Muscle layer of colon (tissue), 2 donors: ENCODE measurements around the gene NDUFS2.
A peak's percentile ranks its signal among the peaks of the same experiment; 100 is the strongest.

Experiments used
- H3K27ac ChIP-seq: one replicate; pipeline ENCODE4 v1.7.0; 2013; ENCODE audit warnings: low read depth, mild to moderate bottlenecking, low read length, moderate library complexity
- H3K27me3 ChIP-seq, 2 donors: one replicate each; pipeline ENCODE4 v1.7.0; 2013; ENCODE audit warnings: low read length in 2 of 2, mild to moderate bottlenecking in 2 of 2; ENCODE audit not compliant: insufficient read depth in 2 of 2, control insufficient read depth in 1 of 2
- H3K36me3 ChIP-seq: one replicate; pipeline ENCODE4 v1.7.0; 2013; ENCODE audit warnings: mild to moderate bottlenecking, low read length; ENCODE audit not compliant: insufficient read depth
- H3K4me1 ChIP-seq: one replicate; pipeline ENCODE4 v1.7.0; 2013; ENCODE audit warnings: mild to moderate bottlenecking, low read length; ENCODE audit not compliant: insufficient read depth
- H3K4me3 ChIP-seq, 2 donors: one replicate each; pipeline ENCODE4 v1.7.0; 2013; ENCODE audit warnings: low read length in 2 of 2, low read depth in 1 of 2, mild to moderate bottlenecking in 1 of 2, moderate library complexity in 1 of 2
- H3K9ac ChIP-seq: one replicate; pipeline ENCODE4 v1.7.0; 2013; ENCODE audit warnings: low read length
- H3K9me3 ChIP-seq: one replicate; pipeline ENCODE4 v1.7.0; 2013; ENCODE audit warnings: mild to moderate bottlenecking, low read length
- donor health status: abdominal sarcoma.
- donor health status: Adenocarcinoma of cecum.

NDUFS2 gene

DNA sequence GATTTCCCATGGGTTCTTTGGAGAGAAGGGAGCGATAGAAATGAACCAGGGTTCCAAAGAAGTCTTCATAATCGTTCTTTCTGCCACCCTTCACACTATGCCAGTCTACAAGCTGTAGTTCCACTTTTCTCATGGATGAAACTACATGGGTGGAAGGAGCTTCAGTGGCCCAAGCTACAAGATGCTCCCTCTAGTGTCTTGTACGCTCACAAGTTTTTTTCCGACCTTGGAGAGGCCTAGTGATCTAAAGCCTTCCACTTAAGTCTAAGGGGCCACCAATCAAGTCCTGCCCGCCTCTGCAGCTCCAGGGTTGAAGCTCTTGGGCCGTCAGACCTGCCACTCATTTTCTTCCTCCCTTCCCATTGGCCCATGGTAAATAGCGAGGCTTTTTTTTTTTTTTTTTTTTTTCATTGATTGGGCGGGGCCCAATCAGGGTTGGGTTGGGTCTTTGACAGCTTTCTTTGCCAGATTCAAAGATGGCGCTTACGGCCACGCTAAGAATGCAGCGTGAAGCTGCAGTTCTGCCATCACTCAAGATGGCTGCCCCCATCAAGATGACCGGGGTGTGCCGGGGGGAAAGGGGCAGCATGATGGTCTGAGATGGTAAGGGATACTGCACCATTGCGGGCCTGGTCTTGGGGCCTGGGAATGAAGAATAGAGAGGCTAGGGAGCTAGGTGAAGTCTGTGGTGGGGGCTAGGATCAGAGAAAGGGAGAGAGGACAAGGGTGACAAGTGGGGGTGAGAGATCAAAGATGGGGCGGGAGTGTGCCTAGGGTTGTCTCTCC, 23.6 kb downstream of the NDUFS2 start, which contains the start of gene TOMM40L:
TSS of gene TOMM40L (plus strand) at position 527 of the 786 bp plus-strand sequence. CDS start 430 bp downstream, outside the sequence.
- H3K4me1 ChIP-seq = peaks cover 23% of the 10 kb centered on the region
- H3K9ac ChIP-seq = peak within 1 kb of the TSS; percentile 75
- H3K27me3 ChIP-seq = no peaks in the 10 kb centered on the region
- no peaks in the 10 kb centered on the region for H3K9me3 ChIP-seq
- H3K36me3 ChIP-seq = peaks cover 21% of the 10 kb centered on the region
- peak within 1 kb of the TSS; percentile 91 to 95 for H3K4me3 ChIP-seq
- peak within 1 kb of the TSS; percentile 84 for H3K27ac ChIP-seq

DNA sequence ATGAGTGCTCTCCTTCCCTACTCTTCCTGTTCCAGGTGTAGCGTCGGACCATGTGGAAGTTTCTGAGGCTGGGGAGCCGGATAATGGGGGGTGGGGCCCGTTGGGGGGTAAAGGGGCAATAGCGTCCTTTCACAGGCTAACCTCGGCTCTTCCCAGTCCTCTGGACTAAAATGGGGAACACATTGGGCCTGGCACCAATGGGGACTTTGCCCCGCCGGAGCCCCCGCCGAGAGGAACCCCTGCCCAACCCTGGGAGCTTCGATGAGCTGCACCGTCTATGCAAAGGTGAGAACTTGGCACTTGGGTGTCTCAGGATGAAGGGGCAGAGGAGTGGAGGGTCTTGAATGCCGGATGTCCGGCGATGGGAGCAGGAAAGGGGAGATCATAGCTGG, 24.1 kb downstream of the NDUFS2 start:
- Histone ChIP-seq H3K36me3 (peaks cover 21% of the 10 kb centered on the region), H3K27ac (peak overlapping the region; percentile 84), H3K9ac (peak overlapping the region; percentile 75), H3K4me1 (peaks cover 23% of the 10 kb centered on the region), H3K4me3 (peak overlapping the region; percentile 91 to 95), H3K27me3 (no peaks in the 10 kb centered on the region), H3K9me3 (no peaks in the 10 kb centered on the region)

DNA sequence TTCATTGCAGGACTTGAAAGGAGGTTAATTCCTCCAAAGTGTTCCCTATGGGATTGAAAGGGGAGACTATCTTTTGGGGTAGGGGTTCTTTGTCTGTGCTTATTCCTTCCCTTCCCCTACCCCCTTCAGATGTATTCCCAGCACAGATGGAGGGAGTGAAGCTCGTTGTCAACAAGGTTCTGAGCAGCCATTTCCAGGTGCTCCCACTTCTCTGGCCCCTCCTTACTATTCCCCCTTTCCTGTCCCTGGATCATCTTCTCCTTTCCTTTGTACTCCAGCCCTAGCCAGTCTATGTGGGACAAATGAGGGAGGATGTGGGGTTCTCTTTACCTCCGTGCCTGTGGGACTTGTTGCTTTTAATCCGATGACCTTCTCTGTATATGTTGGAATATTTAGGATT, 24.6 kb downstream of the NDUFS2 start:
- peaks cover 21% of the 10 kb centered on the region for H3K36me3 ChIP-seq
- H3K4me1 ChIP-seq = peaks cover 23% of the 10 kb centered on the region
- H3K9ac ChIP-seq = peak overlapping the region; percentile 75
- peak overlapping the region; percentile 91 to 95 for H3K4me3 ChIP-seq
- no peaks in the 10 kb centered on the region for H3K9me3 ChIP-seq
- H3K27me3 ChIP-seq = no peaks in the 10 kb centered on the region
- H3K27ac ChIP-seq = peak overlapping the region; percentile 84

DNA sequence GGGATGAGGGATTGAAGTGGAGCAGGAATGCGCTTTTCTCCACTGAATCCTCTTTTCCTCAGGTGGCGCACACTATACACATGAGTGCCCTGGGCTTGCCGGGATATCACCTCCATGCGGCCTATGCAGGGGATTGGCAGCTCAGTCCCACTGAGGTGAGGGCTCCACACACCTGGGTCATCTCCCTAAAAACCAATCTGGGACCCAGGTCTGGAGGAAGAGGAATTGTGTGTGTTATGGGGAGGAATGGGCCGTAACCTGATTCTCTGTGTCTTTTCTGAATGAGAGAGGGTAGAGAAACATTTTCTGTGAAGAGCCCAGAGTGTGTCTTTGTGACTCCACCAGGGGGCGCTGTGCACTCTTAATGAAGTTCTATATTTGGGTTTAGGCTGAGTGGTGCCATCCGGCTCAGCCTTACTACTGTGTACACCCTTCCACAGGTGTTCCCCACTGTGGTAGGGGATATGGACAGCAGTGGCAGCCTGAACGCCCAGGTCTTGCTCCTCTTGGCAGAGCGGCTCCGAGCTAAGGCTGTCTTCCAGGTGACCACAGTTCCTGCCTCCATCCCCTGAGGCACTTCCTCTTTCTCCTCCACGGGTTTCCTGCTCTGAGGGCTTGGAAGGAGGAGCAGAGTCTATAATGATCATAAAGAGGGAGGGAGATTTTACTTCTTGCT, 25.2 kb downstream of the NDUFS2 start:
- H3K9me3 ChIP-seq = no peaks in the 10 kb centered on the region
- H3K36me3 ChIP-seq = peaks cover 21% of the 10 kb centered on the region
- H3K27ac ChIP-seq = peak overlapping the region; percentile 84
- H3K9ac ChIP-seq = peak overlapping the region; percentile 26
- no peaks in the 10 kb centered on the region for H3K27me3 ChIP-seq
- H3K4me3 ChIP-seq = peak overlapping the region in 1 of 2 donors; percentile 91
- H3K4me1 ChIP-seq = peaks cover 23% of the 10 kb centered on the region

DNA sequence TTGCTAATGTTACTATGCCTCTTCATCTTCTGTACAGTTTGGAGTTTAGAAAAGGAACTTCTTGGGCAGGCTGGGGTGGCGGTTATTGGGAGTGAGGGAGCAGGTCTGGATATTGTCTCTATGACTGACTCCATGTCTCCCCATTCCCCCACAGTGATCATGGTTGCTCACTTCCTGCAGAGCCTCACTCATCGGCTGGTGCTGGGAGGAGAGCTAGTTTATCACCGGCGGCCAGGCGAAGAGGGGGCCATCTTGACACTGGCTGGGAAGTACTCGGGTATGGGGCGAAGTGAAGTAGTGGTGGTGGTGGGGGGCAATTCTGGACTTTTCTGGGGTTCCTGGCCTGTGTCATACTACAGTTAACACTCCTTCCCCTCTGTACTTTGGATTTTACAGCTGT, 25.9 kb downstream of the NDUFS2 start:
- Histone ChIP-seq H3K4me3 (peak overlapping the region in 1 of 2 donors; percentile 91), H3K4me1 (peaks cover 23% of the 10 kb centered on the region), H3K9me3 (no peaks in the 10 kb centered on the region), H3K9ac (no peak overlapping the region), H3K36me3 (peaks cover 21% of the 10 kb centered on the region), H3K27ac (no peak overlapping the region), H3K27me3 (no peaks in the 10 kb centered on the region)

DNA sequence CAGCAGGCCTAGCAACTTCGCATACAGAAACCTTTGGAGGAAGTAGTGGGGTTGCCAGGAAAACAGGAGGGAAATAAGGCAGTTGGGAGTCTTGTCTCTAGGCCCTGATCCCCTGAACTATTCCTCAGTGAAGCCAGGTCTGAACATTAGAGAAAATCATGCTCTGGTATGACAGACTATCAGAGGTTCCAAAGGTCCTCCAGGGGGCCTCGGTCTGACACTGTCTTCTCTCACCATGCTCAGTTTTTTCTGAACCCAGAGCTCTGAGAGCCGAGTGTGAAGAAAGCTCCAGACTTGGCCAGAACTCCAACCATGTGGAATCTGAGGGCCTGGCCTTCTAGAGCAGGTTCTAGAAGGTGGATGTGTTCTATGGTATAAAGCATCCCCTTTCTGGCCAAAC, 27.7 kb downstream of the NDUFS2 start:
- no peak overlapping the region for H3K4me3 ChIP-seq
- no peaks in the 10 kb centered on the region for H3K9me3 ChIP-seq
- H3K36me3 ChIP-seq = peaks cover 21% of the 10 kb centered on the region
- no peaks in the 10 kb centered on the region for H3K27me3 ChIP-seq
- peaks cover 23% of the 10 kb centered on the region for H3K4me1 ChIP-seq
- H3K27ac ChIP-seq = no peak overlapping the region
- H3K9ac ChIP-seq = no peak overlapping the region

DNA sequence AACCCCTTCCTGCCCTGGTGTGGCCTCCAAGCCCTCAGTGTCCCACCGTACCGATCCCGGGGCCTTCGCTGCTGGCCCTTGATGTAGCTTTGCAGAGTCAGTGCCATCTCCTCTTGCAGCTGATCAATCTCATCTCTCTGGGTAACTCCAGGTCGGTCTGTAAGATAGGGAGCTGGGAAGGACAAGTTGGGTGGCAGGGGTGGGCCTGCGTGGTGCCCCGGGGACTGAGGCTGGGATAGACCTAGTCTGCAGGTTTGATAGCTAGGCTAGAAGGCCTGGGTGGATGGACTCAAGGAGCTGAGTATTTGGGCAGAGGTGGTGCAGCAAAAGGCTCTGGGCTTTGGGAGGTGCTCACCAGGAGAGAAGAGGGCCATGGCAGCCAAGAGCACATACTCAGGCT, 28.6 kb downstream of the NDUFS2 start:
- Histone ChIP-seq H3K36me3 (peaks cover 21% of the 10 kb centered on the region), H3K27ac (no peak overlapping the region), H3K4me3 (no peak overlapping the region), H3K9ac (no peak overlapping the region), H3K27me3 (no peaks in the 10 kb centered on the region), H3K4me1 (peaks cover 18% of the 10 kb centered on the region), H3K9me3 (no peaks in the 10 kb centered on the region)

DNA sequence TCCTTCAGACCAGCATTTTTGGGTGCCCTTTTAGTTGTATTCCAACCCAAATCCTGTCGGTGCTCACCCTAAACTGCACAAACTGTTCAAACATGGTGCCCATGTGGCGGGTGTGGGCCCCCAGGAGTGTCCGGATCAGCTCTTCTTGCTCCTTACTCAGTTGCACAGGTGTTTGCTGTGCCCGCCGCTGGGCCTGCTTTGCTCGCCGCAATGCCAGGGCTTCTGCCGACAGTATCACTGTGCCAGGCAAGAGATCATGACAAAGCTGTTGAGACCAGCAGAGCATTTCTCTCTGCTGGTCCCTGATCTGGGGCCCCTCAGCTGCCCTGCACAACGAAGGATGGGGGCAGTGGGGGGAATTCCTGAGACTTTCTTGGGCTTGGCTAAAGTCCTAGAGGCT, 30.9 kb downstream of the NDUFS2 start:
- no peaks in the 10 kb centered on the region for H3K27me3 ChIP-seq
- H3K4me3 ChIP-seq = no peak overlapping the region
- H3K36me3 ChIP-seq = peaks cover 17% of the 10 kb centered on the region
- H3K9ac ChIP-seq = no peak overlapping the region
- peaks cover under 1% of the 10 kb centered on the region for H3K4me1 ChIP-seq
- no peaks in the 10 kb centered on the region for H3K9me3 ChIP-seq
- no peak overlapping the region for H3K27ac ChIP-seq

DNA sequence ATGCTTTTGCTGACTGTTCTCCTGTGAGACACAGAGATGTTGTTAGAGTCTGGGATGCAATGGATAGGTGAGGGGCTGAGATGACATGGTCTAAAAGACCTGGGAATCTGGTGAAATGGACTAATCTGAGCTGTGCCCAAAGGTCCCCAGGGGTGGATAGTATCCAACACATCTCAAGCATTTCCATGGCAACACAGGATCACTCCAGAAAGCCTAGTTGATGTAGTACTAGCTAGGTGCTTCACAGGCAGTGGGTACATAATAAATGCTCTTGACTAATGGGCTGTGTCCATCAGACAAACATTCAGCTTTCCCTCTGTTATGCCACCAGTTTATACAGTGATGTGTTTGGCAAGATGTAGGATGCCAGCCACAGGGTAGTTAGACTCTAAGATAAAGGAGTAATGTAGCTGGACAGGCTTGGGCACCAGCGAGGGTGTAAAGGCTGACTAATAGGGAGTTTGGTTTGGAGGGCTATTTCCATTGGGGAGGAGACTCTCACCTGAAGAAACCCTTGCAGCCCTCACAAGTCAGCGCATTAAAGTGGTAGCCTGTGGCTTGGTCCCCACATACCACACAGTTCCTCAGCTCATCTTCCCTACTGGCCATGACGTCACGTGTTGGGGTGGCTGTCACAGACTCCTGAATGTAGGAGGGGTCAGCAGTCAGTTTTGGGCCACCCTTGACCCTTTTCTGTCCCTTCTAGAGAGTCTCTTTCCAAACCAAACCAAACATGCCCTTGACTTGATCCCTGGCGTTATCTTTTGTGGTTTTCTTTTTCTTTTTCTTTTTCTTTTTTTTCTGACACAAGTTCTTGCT, 34.0 kb downstream of the NDUFS2 start:
- H3K27ac ChIP-seq = no peak overlapping the region
- no peaks in the 10 kb centered on the region for H3K36me3 ChIP-seq
- H3K27me3 ChIP-seq = no peaks in the 10 kb centered on the region
- H3K4me3 ChIP-seq = no peak overlapping the region
- H3K9me3 ChIP-seq = no peaks in the 10 kb centered on the region
- no peak overlapping the region for H3K9ac ChIP-seq
- H3K4me1 ChIP-seq = no peaks in the 10 kb centered on the region

DNA sequence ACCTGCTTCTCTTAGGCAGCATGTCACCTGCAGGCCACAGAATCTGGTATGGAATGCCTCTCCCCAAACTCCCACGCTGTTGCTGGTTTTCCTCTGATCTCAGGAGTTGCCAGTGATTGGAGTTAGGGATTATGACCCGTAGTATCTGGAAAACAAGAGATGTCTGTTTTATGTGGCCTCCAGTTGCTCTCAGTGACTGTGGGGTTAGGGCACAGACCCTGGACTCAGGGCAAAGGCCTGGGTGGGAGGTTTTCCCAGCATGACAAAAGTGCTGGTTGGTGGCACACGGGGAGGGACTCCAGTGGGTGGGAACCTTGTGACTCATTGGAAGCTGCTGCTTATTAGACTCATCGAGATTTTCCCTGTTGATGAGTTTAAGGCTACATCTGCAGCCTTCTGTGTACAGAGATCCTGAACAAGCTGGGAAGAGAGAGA, 35.9 kb downstream of the NDUFS2 start, which contains the start of gene NR1I3:
TSS of gene NR1I3 (minus strand) at position 165 of the 435 bp plus-strand sequence. CDS start 1,638 bp downstream, outside the sequence.
- no peak within 1 kb of the TSS for H3K4me3 ChIP-seq
- H3K36me3 ChIP-seq = no peaks in the 10 kb centered on the region
- no peak within 1 kb of the TSS for H3K9ac ChIP-seq
- H3K27me3 ChIP-seq = no peaks in the 10 kb centered on the region
- H3K27ac ChIP-seq = no peak within 1 kb of the TSS
- no peaks in the 10 kb centered on the region for H3K9me3 ChIP-seq
- no peaks in the 10 kb centered on the region for H3K4me1 ChIP-seq

DNA sequence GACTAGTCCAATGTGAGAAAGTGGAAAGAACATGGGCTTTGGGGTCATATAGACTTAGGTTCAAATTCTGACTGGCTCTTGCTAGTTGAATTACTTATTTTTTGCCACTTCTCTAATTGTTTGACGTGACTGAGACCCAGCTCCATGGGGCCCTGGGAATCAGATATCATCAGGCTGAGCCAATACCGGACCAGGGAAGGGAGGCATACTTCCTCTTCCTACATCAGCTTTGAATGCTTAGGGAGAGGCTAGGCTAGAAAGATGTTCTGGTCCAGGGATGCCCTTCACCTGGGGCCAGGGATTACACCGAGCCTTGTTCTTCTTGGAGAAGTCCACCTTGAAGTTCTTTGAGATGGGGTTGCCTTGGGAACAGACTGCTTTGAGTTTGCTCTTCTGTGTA, 39.5 kb downstream of the NDUFS2 start:
- H3K9me3 ChIP-seq = no peaks in the 10 kb centered on the region
- H3K4me1 ChIP-seq = no peaks in the 10 kb centered on the region
- no peaks in the 10 kb centered on the region for H3K36me3 ChIP-seq
- H3K9ac ChIP-seq = no peak overlapping the region
- no peak overlapping the region for H3K4me3 ChIP-seq
- no peaks in the 10 kb centered on the region for H3K27me3 ChIP-seq
- H3K27ac ChIP-seq = no peak overlapping the region
